OCI-LY7 (cell line): ENCODE results near the gene DNHD1. TPM values are rescaled to one million over a fixed set of nuclear protein-coding genes. Genes with fewer than 3 reads are reported as not detected.
A peak's percentile ranks its signal among the peaks of the same experiment; 100 is the strongest.

Experiments
- BruUV-seq: library from RNA; stranded (reverse); fragments of 400-500 nt; replicated peaks from 2 replicates; lab custom pipeline; 2021; lab: Mats Ljungman, UMichigan
- CTCF ChIA-PET: fragments of 300-600 bp; sonication (Branson Sonifier 250); formaldehyde crosslinking; loops from one replicate; lab custom pipeline; 2022; ENCODE audit warnings: antibody characterized with exemption; ENCODE audit not compliant: unreplicated experiment; lab: Charles Lee
- POLR2A ChIA-PET: fragments of 300-600 bp; sonication (Branson Sonifier 250); formaldehyde crosslinking; loops from one replicate; lab custom pipeline; 2022; ENCODE audit warnings: antibody characterized with exemption; lab: Charles Lee
- DNase-seq: peaks from one replicate; pipeline ENCODE4 v3.0.0-alpha.2; 2015; ENCODE audit warnings: low spot score
- H2AFZ ChIP-seq: fragments of 200-600 bp; sonication (generic), shearing (Covaris generic); 2 replicates; pipeline ENCODE4 v1.6.1; 2014; ENCODE audit warnings: mild to moderate bottlenecking, antibody characterized with exemption, low read length, moderate library complexity
- H3K27ac ChIP-seq: fragments of 200-600 bp; sonication (generic); 2 replicates; pipeline ENCODE4 v1.5.1; 2014; ENCODE audit warnings: mixed run types, low read depth, mild to moderate bottlenecking, moderate library complexity, low read length, inconsistent platforms; ENCODE audit not compliant: poor library complexity, severe bottlenecking
- H3K36me3 ChIP-seq: fragments of 200-600 bp; sonication (generic); 2 replicates; pipeline ENCODE4 v1.6.1; 2014; ENCODE audit warnings: mild to moderate bottlenecking, antibody characterized with exemption, low read length, moderate library complexity, mixed read lengths; ENCODE audit not compliant: insufficient read depth
- H3K4me1 ChIP-seq: fragments of 200-600 bp; sonication (generic); 2 replicates; pipeline ENCODE4 v1.5.1; 2014; ENCODE audit warnings: mild to moderate bottlenecking, low read length; ENCODE audit not compliant: insufficient read depth, poor library complexity, severe bottlenecking
- H3K4me2 ChIP-seq: fragments of 200-600 bp; sonication (generic); 2 replicates; pipeline ENCODE4 v1.6.1; 2014; ENCODE audit warnings: mild to moderate bottlenecking, low read length
- H3K4me3 ChIP-seq: fragments of 200-600 bp; sonication (generic); 2 replicates; pipeline ENCODE4 v1.5.1; 2014; ENCODE audit warnings: mild to moderate bottlenecking, low read depth, low read length; ENCODE audit not compliant: poor library complexity, severe bottlenecking
- H3K79me2 ChIP-seq: fragments of 200-600 bp; sonication (generic); 2 replicates; pipeline ENCODE4 v1.6.1; 2016; ENCODE audit warnings: low read depth, mild to moderate bottlenecking, low read length, moderate library complexity, mixed read lengths; ENCODE audit not compliant: insufficient read depth
- H3K9me2 ChIP-seq: fragments of 200-600 bp; sonication (generic); 2 replicates; pipeline ENCODE4 v1.6.1; 2016; ENCODE audit warnings: mild to moderate bottlenecking, low read length, mixed read lengths; ENCODE audit not compliant: insufficient read depth
- H3K9me3 ChIP-seq: fragments of 200-600 bp; sonication (generic); 2 replicates; pipeline ENCODE4 v1.6.1; 2014; ENCODE audit warnings: mild to moderate bottlenecking, mixed run types, low read length, mixed read lengths
- H4K20me1 ChIP-seq: fragments of 200-600 bp; sonication (generic); 2 replicates; pipeline ENCODE4 v1.6.1; 2014; ENCODE audit warnings: mild to moderate bottlenecking, antibody characterized with exemption, low read length, moderate library complexity, mixed read lengths; ENCODE audit not compliant: insufficient read depth
- CTCF ChIP-seq: fragments of 200-600 bp; sonication (generic); conservative IDR thresholded peaks from 2 replicates; pipeline ENCODE4 v1.5.1; 2014; ENCODE audit warnings: mild to moderate bottlenecking, antibody characterized with exemption, low read length, moderate library complexity, mixed read lengths
- EZH2phosphoT487 ChIP-seq: fragments of 200-600 bp; sonication (generic); IDR thresholded peaks from 2 replicates; pipeline ENCODE4 v1.6.1; 2018; ENCODE audit warnings: low read depth, borderline replicate concordance, mild to moderate bottlenecking, mixed run types, antibody characterized with exemption, low read length, moderate library complexity, mixed read lengths
- intact Hi-C: fragments of 100-400 bp; cut with micrococcal nuclease; formaldehyde crosslinking; loops from one replicate; pipeline ENCODE4 v1.10.0; 2022; ENCODE audit not compliant: unreplicated experiment
- total RNA-seq, 2 experiments: library from RNA; depleted of rRNA in 1 of 2; stranded (reverse); fragments of >200 nt in 1 of 2; shearing (Covaris generic) in 1 of 2; gene quantifications; 2 replicates each; pipeline ENCODE4 v1.2.3, GENCODE V29; 2014 to 2022

Gene DNHD1
- total RNA-seq, 2 experiments from 2014 or later = 24.3 to 52.7 TPM

- DNase-seq = no peak
- Histone ChIP-seq H3K9me2 (no peaks in the 10 kb centered on the region), H3K36me3 (peaks cover 5% of the 10 kb centered on the region; the same call in 1 of the 2 replicates), H3K4me1 (peaks cover 41% of the 10 kb centered on the region), H4K20me1 (no peaks in the 10 kb centered on the region), H3K4me3 (no peak overlapping the region), H3K79me2 (no peaks in the 10 kb centered on the region; the same call in 1 of the 2 replicates), H3K4me2 (peak overlapping the region; percentile 95; the same call in 1 of the 2 replicates), H2AFZ (no peak overlapping the region), H3K9me3 (no peaks in the 10 kb centered on the region), H3K27ac (no peak overlapping the region)
- no peak for TF ChIP-seq EZH2phosphoT487
- CTCF ChIA-PET = no interaction called here
- intact Hi-C loops = no loop called here
- no TSS peak for BruUV-seq
- POLR2A ChIA-PET = interaction anchor here (0.6 to 2.5 kb wide), 3 partner anchors 10 to 127 kb away, joined by 3 to 13 read pairs (median 5); no protein-coding TSS in a partner anchor
Observed at GRCh38 chr11:6617315-6617781, 120.3 kb downstream of the DNHD1 start.

- Histone ChIP-seq H3K36me3 (peaks cover 5% of the 10 kb centered on the region; the same call in 1 of the 2 replicates), H3K9me2 (no peaks in the 10 kb centered on the region), H2AFZ (0 out of 2 replicates have a peak overlapping the region, but pooled peaks have one; percentile 67), H3K79me2 (no peaks in the 10 kb centered on the region; the same call in 1 of the 2 replicates), H3K4me3 (peak overlapping the region; percentile 87), H3K27ac (no peak overlapping the region), H4K20me1 (no peaks in the 10 kb centered on the region), H3K9me3 (no peaks in the 10 kb centered on the region), H3K4me1 (peaks cover 33% of the 10 kb centered on the region), H3K4me2 (peak overlapping the region; percentile 95)
- ChIA-PET POLR2A (interaction anchor here (0.5 to 2.5 kb wide), 18 partner anchors 9 to 519 kb away, joined by 3 to 13 read pairs (median 4); partner anchors contain the start of genes CNGA4, ILK, MRPL17 and RRP8), CTCF (interaction anchor here (0.6 to 1.5 kb wide), 5 partner anchors 14 to 175 kb away, joined by 3 to 4 read pairs (median 3); partner anchors contain the start of gene MRPL17)
- peak; percentile 12 for DNase-seq
- no peak for TF ChIP-seq EZH2phosphoT487
- no peak for TF ChIP-seq CTCF
- intact Hi-C loops = no loop called here
- no TSS peak for BruUV-seq
Observed at GRCh38 chr11:6618117-6619003, 121.3 kb downstream of the DNHD1 start.
